ENCODE data around the gene IBTK. TPM values are rescaled to one million over a fixed set of nuclear protein-coding genes. Genes with fewer than 3 reads are reported as not detected.
"Not testable (repeated sequence)": the region's sequence is repeated elsewhere in the genome, so short reads cannot be mapped to it uniquely, and the experiment has no call there.

The IBTK gene, protein sequence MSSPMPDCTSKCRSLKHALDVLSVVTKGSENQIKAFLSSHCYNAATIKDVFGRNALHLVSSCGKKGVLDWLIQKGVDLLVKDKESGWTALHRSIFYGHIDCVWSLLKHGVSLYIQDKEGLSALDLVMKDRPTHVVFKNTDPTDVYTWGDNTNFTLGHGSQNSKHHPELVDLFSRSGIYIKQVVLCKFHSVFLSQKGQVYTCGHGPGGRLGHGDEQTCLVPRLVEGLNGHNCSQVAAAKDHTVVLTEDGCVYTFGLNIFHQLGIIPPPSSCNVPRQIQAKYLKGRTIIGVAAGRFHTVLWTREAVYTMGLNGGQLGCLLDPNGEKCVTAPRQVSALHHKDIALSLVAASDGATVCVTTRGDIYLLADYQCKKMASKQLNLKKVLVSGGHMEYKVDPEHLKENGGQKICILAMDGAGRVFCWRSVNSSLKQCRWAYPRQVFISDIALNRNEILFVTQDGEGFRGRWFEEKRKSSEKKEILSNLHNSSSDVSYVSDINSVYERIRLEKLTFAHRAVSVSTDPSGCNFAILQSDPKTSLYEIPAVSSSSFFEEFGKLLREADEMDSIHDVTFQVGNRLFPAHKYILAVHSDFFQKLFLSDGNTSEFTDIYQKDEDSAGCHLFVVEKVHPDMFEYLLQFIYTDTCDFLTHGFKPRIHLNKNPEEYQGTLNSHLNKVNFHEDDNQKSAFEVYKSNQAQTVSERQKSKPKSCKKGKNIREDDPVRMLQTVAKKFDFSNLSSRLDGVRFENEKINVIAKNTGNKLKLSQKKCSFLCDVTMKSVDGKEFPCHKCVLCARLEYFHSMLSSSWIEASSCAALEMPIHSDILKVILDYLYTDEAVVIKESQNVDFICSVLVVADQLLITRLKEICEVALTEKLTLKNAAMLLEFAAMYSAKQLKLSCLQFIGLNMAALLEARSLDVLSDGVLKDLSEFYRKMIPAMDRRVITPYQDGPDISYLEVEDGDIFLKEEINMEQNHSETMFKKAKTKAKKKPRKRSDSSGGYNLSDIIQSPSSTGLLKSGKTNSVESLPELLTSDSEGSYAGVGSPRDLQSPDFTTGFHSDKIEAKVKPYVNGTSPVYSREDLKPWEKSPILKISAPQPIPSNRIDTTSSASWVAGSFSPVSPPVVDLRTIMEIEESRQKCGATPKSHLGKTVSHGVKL (N-terminal part only)
- total RNA-seq (ENCODE audit: insufficient read depth, low replicate concordance): 60.7 TPM

GRCh38 chr6:82247505-82248272, at the start of gene IBTK:
Gene IBTK, minus strand, starts transcription at chr6:82247744. Its CDS starts 7,258 bp downstream, at chr6:82240486.
- DNase-seq (ENCODE audit: low spot score): peak; percentile 96

DNA sequence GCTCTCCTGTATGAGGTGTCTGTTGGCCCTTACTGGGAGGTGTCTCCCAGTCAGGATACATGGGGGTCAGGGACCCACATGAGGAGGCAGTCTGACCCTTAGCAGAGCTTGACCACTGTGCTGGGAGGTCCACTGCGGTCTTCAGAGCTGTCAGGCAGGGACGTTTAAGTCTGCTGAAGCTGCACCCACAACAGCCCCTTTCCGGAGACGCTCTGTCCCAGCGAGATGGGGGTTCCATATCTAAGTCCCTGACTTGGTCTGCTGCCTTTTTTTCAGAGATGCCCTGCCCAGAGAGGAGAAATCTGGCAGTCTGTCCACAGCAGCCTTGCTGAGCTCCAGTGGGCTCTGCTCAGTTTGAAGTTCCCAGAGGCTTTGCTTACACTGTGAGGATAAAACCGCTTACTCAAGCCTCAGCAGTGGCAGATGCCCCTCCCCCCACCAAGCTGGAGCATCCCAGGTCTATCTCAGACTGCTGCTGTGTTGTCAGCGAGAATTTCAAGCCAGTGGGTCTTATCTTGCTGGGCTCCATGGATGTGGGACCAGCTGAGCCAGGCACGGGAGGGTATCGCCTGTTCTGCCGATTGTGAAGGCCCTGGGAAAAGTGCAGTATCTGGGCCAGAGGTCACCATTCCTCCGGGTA, 36.3 kb upstream of the IBTK start:
- peak; percentile 62 for DNase-seq (ENCODE audit: low spot score)

GRCh38 chr6:82281550-82281949, 34.0 kb upstream of the IBTK start:
- not testable (repeated sequence) for DNase-seq (ENCODE audit: low spot score)

DNA sequence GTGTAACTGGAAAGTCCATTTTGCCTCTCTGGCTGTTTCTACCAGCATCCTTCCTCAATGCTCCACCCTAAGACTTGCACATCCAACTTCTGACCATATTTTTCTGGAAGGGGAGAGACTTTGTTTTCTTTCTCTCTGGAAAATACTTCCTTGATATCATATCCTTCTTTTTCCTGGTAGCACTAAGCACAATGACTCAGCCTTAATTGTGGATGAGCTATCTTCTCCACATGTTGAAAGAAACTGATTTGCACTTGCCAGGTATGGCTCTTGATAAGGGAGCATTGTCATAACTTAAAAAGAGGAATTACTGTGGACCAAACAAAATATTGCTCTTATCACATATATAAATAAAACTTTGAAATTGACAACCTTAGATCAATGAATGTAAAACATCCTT, 30.1 kb upstream of the IBTK start:
- DNase-seq (ENCODE audit: low spot score): no peak

DNA sequence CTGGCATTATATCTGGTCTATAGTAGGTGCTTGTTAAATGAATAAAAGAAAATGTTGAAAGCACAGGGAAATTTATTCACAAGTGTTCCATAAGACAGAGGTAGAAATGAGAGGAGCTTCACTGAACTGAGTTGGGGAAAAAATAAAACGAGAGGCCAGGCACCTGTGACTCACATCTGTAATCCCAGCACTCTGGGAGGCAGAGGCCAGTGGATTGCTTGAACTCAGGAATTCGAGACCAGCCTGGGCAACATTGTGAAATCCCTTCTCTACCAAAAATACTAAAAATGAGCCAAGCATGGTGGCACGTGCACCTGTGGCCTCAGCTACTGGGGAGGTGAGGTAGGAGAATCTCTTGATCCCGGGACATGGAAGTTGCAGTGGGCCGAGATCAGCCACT, 28.1 kb upstream of the IBTK start:
- DNase-seq (ENCODE audit: low spot score): no peak

DNA sequence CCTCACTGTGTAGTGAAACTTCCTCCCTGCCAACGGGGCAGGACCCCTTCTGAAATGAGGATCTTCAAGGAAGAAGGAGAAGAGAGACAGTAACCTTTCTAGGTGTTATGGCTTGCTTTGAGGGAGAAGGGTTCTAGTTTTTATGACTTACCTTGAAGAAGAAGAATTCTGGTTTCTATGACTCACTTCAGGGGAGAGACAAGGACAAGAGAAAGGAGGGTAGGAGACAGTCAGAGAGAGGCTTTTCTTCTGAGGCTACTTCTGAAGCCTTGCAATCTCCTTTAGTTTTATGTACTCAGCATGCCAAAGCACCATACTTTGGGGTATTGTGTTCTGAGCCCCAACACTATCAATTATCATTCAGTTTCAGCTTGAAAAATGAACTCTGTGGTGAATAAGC, 25.8 kb upstream of the IBTK start:
- no peak for DNase-seq (ENCODE audit: low spot score)

- peak; percentile 16 for DNase-seq (ENCODE audit: low spot score)
These were observed 23.5 kb upstream of the IBTK start for GRCh38 chr6:82270881-82271635.

DNA sequence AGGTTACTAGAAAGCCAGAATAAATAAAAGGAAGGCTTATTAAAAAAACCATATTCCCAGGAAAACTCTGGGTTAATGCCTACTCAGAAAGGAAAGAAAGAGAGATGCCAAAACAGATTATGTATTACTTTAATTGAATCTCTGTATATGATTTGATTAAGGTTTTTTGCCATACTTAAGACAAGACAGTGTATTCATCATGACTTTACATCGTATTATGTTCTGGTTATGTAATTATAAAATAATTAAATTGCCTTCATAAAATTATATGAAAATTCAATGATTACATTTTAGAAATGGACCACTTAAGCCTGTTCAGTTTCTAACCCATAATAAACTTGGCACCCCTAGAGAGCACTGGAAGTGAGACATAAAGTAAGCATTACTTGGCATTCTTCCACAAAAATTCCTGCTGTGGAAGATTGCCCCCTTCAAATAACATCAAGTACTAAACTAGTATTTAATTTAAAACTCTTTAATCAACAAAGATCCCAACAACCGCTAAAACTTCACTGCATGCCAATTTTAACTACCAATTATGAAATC, 20.8 kb upstream of the IBTK start:
- DNase-seq (ENCODE audit: low spot score): no peak

- DNase-seq (ENCODE audit: low spot score): no peak
These were observed 17.3 kb upstream of the IBTK start for GRCh38 chr6:82264824-82265223.

GRCh38 chr6:82264321-82264720, 16.8 kb upstream of the IBTK start:
- no peak for DNase-seq (ENCODE audit: low spot score)

GRCh38 chr6:82263916-82264315, 16.4 kb upstream of the IBTK start:
- no peak for DNase-seq (ENCODE audit: low spot score)

DNA sequence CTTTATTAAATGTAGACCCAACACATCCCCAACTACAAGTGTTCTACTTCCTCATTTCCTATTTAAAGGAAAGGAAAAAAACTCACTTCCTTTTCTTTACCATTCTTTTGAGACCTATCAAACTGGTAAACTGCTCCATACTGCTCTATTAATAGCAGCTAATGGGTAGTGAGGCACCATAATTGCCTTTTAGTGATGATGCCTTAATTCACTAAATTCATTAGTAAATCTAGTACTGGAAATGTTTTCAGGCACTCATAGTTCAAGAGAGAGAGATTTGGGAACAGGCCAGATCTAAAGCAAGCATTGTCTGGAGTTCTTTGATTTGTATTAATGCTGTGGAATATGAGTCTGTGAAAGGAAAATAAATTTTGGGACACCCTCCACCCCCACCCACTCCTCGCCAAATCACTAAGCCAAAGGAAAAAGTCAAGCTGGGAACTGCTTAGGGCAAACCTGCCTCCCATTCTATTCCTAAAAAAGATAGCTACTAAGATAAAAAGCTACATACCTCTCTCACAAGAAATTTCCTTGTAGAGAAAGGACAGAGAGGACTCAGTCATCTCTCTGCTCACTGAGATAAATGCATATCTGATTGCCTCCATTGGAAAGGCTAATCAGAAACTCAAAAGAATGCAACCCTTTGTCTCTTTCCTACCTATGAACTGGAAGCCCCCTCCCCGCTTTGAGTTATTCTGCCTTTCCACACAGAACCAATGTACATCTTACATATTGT, 13.6 kb upstream of the IBTK start:
- peak; percentile 19 for DNase-seq (ENCODE audit: low spot score)

GRCh38 chr6:82259389-82259788, 11.8 kb upstream of the IBTK start:
- no peak for DNase-seq (ENCODE audit: low spot score)

DNA sequence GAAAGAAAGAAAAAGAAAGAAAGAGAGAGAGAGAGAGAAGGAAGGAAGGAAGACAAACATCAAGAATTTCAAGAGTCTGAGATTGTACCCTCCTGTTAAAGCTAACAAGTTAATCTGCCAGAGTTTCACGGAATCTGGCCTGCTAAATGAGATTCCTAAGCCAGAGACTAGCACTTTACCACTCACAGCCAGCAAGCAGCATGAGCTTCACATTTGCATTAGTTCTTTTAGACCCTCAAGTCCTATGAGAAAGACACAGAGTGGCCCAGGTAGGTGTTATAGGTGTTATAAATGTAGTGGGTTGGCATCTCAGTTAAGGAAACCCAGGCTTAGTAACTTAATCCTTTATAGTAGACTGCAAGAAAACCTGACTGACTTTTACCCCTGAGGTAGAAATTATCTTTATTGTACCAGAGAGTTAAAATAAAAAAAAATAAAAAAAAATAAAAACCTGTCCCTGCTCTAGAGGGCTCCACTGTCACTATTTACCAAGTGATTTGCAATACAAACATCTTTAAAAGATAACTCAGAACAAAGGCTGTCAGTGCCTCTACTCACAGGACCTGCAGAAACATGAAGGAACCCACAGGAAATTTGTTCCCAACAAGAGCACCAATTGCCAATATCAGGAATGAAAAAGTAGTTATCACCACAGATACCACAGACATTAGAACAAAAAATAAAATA, 9.7 kb upstream of the IBTK start:
- no peak for DNase-seq (ENCODE audit: low spot score)

- not testable (repeated sequence) for DNase-seq (ENCODE audit: low spot score)
These were observed 7.2 kb upstream of the IBTK start for GRCh38 chr6:82254722-82255121.

GRCh38 chr6:82251942-82252341, 4.4 kb upstream of the IBTK start:
- peak; percentile 37 for DNase-seq (ENCODE audit: low spot score)

DNA sequence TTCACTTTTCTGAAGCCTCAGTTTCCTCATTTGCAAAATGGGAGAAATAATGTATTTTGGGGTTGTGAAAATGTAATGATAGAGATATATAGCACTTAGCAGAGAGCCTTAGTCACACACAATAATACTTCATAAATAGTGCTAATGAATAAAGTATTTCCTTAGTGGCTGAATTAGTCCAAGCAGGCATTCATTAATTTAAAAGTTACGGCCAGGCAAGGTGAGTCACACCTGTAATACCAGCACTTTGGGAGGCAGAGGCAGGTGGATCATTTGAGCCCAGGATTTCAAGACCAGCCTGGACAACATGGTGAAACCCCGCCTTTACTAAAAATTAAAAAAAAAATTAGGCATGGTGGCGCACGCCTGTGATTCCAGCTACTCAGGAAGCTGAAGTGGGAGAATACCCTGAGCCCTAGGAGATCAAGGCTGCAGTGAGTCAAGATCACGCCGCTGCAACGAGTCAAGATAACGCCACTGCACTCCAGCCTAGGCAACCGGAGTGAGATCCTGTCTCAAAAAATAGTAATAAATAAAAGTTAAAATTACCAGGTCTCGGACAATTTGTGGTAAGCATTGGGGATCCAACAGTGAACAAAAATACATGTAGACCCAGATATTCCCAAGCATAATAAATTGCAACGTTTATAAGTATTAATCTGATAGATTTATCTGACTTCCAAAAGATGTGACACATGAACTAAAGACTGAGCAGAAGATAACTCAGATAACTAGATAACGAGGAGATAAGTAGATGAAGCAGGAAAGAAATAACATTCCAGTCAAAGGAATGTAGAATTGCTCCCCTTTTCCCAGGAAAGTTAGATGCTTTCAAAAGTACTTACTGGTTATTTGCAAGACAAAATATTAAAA, 2.1 kb upstream of the IBTK start:
- DNase-seq (ENCODE audit: low spot score): no peak
